Measurements from ENCODE around the gene CACNA1C. TPM values are rescaled to one million over a fixed set of nuclear protein-coding genes. Genes with fewer than 3 reads are reported as not detected.

Gene CACNA1C
- total RNA-seq, 4 donors from 2014 or later, result 1.4 to 3.7 (median 2.2) TPM

GRCh38 chr12:2710701-2711100, 657.9 kb downstream of the CACNA1C start:
- 50% methylated on average over 1 of the region's 1 CpG for WGBS

GRCh38 chr12:2719392-2719791, 666.6 kb downstream of the CACNA1C start:
- no peak for DNase-seq (ENCODE audit: low spot score in 2 of 2)
- H3K36me3 ChIP-seq, result no peaks in the 10 kb centered on the region
- H3K27ac ChIP-seq, result no peak overlapping the region
- no peaks in the 10 kb centered on the region for H3K9me3 ChIP-seq
- no peak overlapping the region for H3K4me3 ChIP-seq
- no peaks in the 10 kb centered on the region for H3K4me1 ChIP-seq
- WGBS, result 51% methylated on average over 2 of the region's 2 CpGs
- H3K27me3 ChIP-seq, result no peaks in the 10 kb centered on the region
- TF ChIP-seq POLR2AphosphoS5 (IDR thresholded peaks at IDR 0.05) (no peak), CTCF (IDR thresholded peaks at IDR 0.05) (no peak), POLR2A (IDR thresholded peaks at IDR 0.05) (no peak)

More at GRCh38 chr12:2710701-2711100, 657.9 kb downstream of the CACNA1C start:
- H3K4me1 ChIP-seq, result no peaks in the 10 kb centered on the region
- no peak overlapping the region for H3K27ac ChIP-seq
- H3K9me3 ChIP-seq, result peaks cover 4% of the 10 kb centered on the region
- H3K27me3 ChIP-seq, result peaks cover 7% of the 10 kb centered on the region
- no peak overlapping the region for H3K4me3 ChIP-seq
- H3K36me3 ChIP-seq, result no peaks in the 10 kb centered on the region
- TF ChIP-seq POLR2A (IDR thresholded peaks at IDR 0.05) (no peak), CTCF (IDR thresholded peaks at IDR 0.05) (no peak), POLR2AphosphoS5 (IDR thresholded peaks at IDR 0.05) (no peak), EP300 (IDR thresholded peaks at IDR 0.05) (no peak)
- no peak for DNase-seq (ENCODE audit: low spot score in 2 of 2)

DNA sequence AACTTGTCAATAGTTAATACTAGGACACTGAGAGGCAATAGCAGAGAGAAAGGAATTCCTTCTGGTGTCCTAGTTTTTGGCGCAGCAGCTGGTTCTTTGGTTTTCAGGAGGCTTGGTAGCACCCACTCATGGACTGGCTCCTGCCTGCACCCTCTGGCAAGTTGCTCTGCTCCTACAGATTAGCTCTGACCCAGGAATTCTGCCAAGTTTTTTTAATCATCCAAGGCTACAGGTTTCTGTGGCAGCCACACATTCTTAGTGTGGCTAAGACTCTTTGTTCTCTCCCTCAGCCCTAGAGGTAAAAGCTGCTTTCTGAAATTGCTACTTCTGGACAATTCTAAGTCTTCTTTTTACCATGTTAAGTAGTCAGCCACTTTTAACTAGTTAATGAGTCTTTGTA, 670.0 kb downstream of the CACNA1C start:
- Histone ChIP-seq H3K4me3 (no peak overlapping the region), H3K4me1 (no peaks in the 10 kb centered on the region), H3K36me3 (no peaks in the 10 kb centered on the region), H3K9me3 (no peaks in the 10 kb centered on the region), H3K27ac (no peak overlapping the region), H3K27me3 (peaks cover 3% of the 10 kb centered on the region)
- no peak for DNase-seq (ENCODE audit: low spot score in 2 of 2)
- TF ChIP-seq EP300 (IDR thresholded peaks at IDR 0.05) (no peak), POLR2AphosphoS5 (IDR thresholded peaks at IDR 0.05) (no peak), POLR2A (IDR thresholded peaks at IDR 0.05) (no peak), CTCF (IDR thresholded peaks at IDR 0.05) (no peak)
- 70% methylated on average over 1 of the region's 1 CpG for WGBS

DNA sequence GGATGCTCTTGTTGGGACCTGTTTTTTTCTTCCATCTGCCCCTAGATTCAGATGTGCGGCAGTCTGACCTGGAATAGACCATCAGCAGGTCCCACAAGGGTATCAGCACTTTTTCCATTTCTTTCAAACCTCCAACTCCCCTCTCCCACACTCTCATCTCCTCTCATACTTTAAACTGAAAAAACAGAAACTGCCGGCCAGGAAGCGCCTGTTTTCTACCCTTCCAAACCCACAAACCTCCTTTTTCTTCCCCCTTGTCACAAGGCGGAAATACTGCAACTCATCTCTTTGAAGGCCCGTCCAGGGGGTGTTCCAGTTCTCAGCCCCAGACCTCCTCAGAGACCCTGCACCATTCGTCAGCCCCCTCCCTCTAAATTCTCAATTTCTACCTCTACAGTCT, 679.5 kb downstream of the CACNA1C start:
- H3K27me3 ChIP-seq, result peaks cover 17% of the 10 kb centered on the region
- TF ChIP-seq CTCF (IDR thresholded peaks at IDR 0.05) (no peak), EP300 (IDR thresholded peaks at IDR 0.05) (no peak), POLR2A (IDR thresholded peaks at IDR 0.05) (no peak), POLR2AphosphoS5 (IDR thresholded peaks at IDR 0.05) (no peak)
- H3K4me3 ChIP-seq, result no peak overlapping the region
- H3K27ac ChIP-seq, result no peak overlapping the region
- H3K9me3 ChIP-seq, result no peaks in the 10 kb centered on the region
- WGBS, result 62% methylated on average over 6 of the region's 6 CpGs
- H3K4me1 ChIP-seq, result no peaks in the 10 kb centered on the region
- H3K36me3 ChIP-seq, result no peaks in the 10 kb centered on the region
- no peak for DNase-seq (ENCODE audit: low spot score in 2 of 2)

GRCh38 chr12:2733493-2734355, 680.9 kb downstream of the CACNA1C start:
- H3K4me1 ChIP-seq, result no peaks in the 10 kb centered on the region
- DNase-seq (ENCODE audit: low spot score in 2 of 2), result no peak
- WGBS, result 47% methylated on average over 12 of the region's 13 CpGs
- no peak for TF ChIP-seq CTCF (IDR thresholded peaks at IDR 0.05)
- no peak for TF ChIP-seq POLR2A (IDR thresholded peaks at IDR 0.05)
- H3K27me3 ChIP-seq, result peaks cover 17% of the 10 kb centered on the region
- no peak overlapping the region for H3K27ac ChIP-seq
- no peak overlapping the region for H3K4me3 ChIP-seq
- H3K36me3 ChIP-seq, result no peaks in the 10 kb centered on the region
- H3K9me3 ChIP-seq, result no peaks in the 10 kb centered on the region

Measured in suprapubic skin (tissue), 4 donors.